Activated T-helper 1 cell treated with anti-CD3 and anti-CD28 coated beads, Interleukin-2, amount 50 U/mL, for 16 hours (primary cell): ENCODE data around the gene SEC24A.
"Not testable (repeated sequence)": the region's sequence is repeated elsewhere in the genome, so short reads cannot be mapped to it uniquely, and the experiment has no call there.

Experiments
- DNase-seq, 2 donors: peaks; one replicate each; pipeline ENCODE4 v3.0.0-alpha.2; 2020; ENCODE audit warnings: low read depth in 1 of 2, low spot score in 1 of 2

SEC24A gene

DNA sequence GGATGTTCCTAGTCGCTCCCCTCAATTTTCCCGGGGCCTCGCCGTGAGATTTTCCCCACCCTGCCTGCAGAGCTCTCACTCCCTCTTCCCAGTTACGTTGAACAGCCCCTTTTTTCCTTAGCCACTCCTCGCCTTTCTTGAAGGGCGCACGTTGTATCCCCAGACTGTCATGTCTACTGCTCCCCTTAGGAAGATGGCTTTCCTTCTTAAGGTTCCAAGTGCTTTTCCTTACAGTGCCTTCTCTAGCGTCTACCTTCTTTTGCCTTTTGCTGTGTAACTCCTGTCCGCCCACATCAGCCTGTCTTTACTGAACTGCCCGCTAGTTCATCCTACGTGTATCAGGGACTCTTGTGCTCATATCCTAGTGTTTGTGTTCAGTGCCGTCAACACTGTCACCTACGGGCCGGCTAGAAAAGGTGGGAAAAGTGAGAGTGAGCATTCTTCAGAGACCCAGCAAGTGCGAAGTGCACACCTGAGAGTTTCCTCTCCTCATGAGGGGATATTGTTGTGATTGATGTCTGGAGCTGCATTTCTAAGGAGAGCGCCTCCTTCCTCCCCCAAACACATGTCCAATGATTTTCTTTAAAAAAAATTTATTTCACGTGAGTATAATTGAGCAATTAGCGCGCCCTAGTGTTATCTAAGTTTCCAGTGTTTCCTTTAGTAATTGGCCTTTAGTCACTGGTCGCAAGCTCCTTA is 90.5 kb downstream of the SEC24A start:
- peak in 1 of 2 donors; percentile 5 for DNase-seq

DNA sequence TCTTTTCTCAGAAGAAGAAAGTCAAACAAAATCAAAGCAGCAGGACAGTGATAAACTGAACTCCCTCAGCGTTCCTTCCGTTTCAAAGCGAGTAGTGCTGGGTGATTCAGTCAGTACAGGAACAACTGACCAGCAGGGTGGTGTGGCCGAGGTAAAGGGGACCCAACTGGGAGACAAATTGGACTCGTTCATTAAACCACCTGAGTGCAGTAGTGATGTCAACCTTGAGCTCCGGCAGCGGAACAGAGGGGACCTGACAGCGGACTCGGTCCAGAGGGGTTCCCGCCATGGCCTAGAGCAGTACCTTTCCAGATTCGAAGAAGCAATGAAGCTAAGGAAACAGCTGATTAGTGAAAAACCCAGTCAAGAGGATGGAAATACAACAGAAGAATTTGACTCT is 92.5 kb downstream of the SEC24A start:
- DNase-seq: no peak

GRCh38 chr5:134742134-134742533 is 93.5 kb downstream of the SEC24A start:
- no peak for DNase-seq

DNA sequence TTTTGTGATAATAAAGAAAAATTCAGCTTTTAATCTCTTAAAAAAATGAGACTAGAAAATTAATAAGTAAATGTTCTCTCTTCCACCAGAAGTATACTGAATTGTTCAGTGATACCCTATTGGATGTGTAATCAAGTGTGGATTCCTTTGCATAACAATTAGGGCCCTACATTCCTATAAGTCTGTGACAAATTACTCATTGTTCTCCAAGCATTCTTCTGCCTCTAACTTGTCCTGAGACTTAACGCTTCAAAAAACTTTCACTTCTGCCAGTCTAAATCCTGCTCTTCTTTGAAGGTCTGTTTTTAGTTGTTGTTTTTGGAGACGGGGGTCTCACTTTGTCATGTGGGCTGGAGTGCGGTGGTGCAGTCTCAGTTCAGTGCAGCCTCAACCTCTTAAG is 100.8 kb downstream of the SEC24A start:
- no peak for DNase-seq

DNA sequence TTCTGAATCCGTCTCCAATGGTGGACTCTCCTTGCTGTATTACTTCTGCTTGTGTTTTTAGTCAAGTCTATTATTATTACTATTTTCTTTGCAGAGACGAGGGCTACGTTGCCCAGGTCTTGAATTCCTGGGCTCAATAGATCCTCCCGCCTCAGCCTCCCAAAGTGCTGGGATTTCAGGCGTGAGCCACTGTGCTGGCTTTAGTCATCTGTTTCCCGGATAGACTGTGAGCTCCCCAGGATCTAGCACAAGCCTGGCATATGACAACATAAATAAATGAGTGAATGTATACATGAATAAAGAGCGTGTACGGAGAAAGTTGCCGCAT is 109.6 kb downstream of the SEC24A start:
- DNase-seq: no peak

- DNase-seq: peak; percentile 89 to 90
Measured at GRCh38 chr5:134758504-134759341, 110.1 kb downstream of the SEC24A start, which contains the start of gene DDX46. Gene DDX46 (plus strand): TSS chr5:134758779. CDS start chr5:134758939, 160 bp downstream.

DNA sequence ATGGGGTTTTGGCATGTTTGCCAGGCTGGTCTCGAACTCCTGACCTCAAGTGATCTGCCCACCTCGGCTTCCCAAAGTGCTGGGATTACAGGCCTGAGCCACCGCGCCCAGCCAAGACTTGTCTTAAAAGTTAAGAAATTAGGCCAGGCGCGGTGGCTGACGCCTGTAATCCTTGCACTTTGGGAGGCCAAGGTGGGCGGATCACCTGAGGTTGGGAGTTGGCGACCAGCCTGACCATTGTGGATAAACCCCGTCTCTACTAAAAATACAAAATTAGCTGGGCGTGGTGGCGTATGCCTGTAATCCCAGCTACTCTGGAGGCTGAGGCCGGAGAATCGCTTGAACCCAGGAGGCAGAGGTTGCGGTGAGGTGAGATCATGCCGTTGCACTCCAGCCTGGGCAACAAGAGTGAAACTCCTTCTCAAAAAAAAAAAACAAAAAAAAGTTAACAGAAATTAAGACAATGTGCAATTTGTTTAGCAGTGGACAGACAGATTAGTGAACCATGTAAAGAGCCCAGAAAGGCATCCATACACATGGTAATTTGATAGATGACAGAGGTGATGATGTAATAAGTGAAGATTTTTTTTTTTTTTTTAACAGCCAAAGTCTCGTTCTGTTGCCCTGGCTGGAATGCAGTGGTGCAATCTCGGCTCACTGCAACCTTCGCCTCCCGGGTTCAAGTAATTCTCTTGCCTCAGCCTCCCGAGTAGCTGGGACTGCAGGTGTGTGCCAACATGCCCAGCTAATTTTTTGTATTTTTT is 119.1 kb downstream of the SEC24A start:
- not testable (repeated sequence) for DNase-seq

- DNase-seq: no peak
Measured at GRCh38 chr5:134769206-134769605, 120.6 kb downstream of the SEC24A start.

DNA sequence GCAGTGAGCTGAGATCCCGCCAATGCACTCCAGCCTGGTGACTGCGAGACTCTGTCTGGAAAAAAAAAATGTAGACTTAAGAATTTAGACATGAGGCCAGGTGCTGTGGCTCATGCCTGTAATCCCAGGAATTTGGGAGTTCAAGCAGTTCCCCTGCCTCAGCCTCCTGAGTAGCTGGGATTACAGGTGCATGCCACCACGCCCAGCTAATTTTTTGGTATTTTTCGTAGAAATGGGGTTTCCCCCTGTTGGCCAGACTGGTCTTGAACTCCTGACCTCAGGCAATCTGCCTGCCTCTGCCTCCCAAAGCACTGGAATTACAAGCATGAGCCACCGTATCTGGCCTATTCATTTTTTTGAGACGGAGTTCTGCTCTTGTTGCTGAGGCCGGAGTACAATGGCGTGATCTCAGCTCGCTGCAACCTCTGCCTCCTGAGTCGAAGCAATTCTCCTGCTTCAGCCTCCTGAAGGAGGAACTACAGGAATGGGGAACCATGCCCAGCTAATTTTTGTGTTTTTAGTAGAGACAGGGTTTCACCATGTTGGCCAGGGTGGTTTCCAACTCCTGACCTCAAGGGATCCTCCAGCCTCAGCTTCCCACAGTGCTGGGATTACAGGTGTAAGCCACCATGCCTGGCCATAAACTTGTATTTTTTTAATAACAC is 124.0 kb downstream of the SEC24A start:
- no peak for DNase-seq

GRCh38 chr5:134777366-134777765 is 128.8 kb downstream of the SEC24A start:
- no peak for DNase-seq
